HepG2 (cell line): ENCODE data around the gene CCND1. TPM values are rescaled to one million over a fixed set of nuclear protein-coding genes. Genes with fewer than 3 reads are reported as not detected.

Experiments
- ARNT2 ChIP-seq: sonication (generic); formaldehyde crosslinking; IDR thresholded peaks from 2 replicates; pipeline ENCODE4 v1.8.0; 2022; ENCODE audit warnings: mild to moderate bottlenecking, low read depth, missing genetic modification reagents, moderate library complexity
- BORCS8-MEF2B ChIP-seq: sonication (generic); formaldehyde crosslinking; IDR thresholded peaks from 2 replicates; pipeline ENCODE4 v1.8.0; 2022; ENCODE audit warnings: mild to moderate bottlenecking, missing genetic modification reagents
- CREB3 ChIP-seq: sonication (generic); formaldehyde crosslinking; IDR thresholded peaks from 2 replicates; pipeline ENCODE4 v1.5.0; 2020; ENCODE audit warnings: missing genetic modification reagents
- IKZF4 ChIP-seq: sonication (generic); formaldehyde crosslinking; IDR thresholded peaks from 2 replicates; pipeline ENCODE4 v1.5.1; 2020; ENCODE audit warnings: borderline replicate concordance, mild to moderate bottlenecking, low read depth, missing genetic modification reagents; ENCODE audit errors: not compliant biosample characterization
- JDP2 ChIP-seq: sonication (generic); formaldehyde crosslinking; IDR thresholded peaks from 2 replicates; pipeline ENCODE4 v1.8.1; 2022; ENCODE audit warnings: missing genetic modification reagents, borderline replicate concordance
- MLLT10 ChIP-seq: sonication (generic); formaldehyde crosslinking; IDR thresholded peaks from 2 replicates; pipeline ENCODE4 v1.4.0; 2020; ENCODE audit warnings: missing genetic modification reagents
- PAX8 ChIP-seq: sonication (generic); formaldehyde crosslinking; IDR thresholded peaks from 2 replicates; pipeline ENCODE4 v1.8.0; 2022; ENCODE audit warnings: mild to moderate bottlenecking, missing genetic modification reagents, borderline replicate concordance
- RAD51 ChIP-seq: fragments of 450-650 bp; IDR thresholded peaks from 2 replicates; pipeline ENCODE4 v1.6.1; 2016; ENCODE audit warnings: borderline replicate concordance
- RFX1 ChIP-seq: fragments of 450-650 bp; IDR thresholded peaks from 2 replicates; pipeline ENCODE4 v1.6.1; 2017
- SAFB2 ChIP-seq: sonication (generic); formaldehyde crosslinking; IDR thresholded peaks from 2 replicates; pipeline ENCODE4 v1.5.1; 2020; ENCODE audit warnings: missing genetic modification reagents, low read depth, mild to moderate bottlenecking, borderline replicate concordance
- TCF12 ChIP-seq, 2 experiments: fragments of 450-650 bp in 1 of 2; sonication (generic) in 1 of 2; formaldehyde crosslinking in 1 of 2; IDR thresholded peaks; 2 replicates each; pipeline versions ENCODE4 v1.6.1 to v1.8.0; 2017 to 2022; ENCODE audit warnings: antibody characterized with exemption in 1 of 2, mild to moderate bottlenecking in 1 of 2, missing genetic modification reagents in 1 of 2, moderate library complexity in 1 of 2
- TEAD3 ChIP-seq: optimal IDR thresholded peaks from 2 replicates; pipeline ENCODE3; 2016; ENCODE audit warnings: borderline replicate concordance
- ZNF230 ChIP-seq: sonication (generic); formaldehyde crosslinking; IDR thresholded peaks from 2 replicates; pipeline ENCODE4 v1.4.0; 2020; ENCODE audit warnings: mild to moderate bottlenecking, missing genetic modification reagents
- ZNF274 ChIP-seq: sonication (generic); formaldehyde crosslinking; IDR thresholded peaks from 2 replicates; pipeline ENCODE4 v1.5.1; 2020; ENCODE audit warnings: mild to moderate bottlenecking, missing genetic modification reagents
- ZNF546 ChIP-seq: sonication (generic); formaldehyde crosslinking; conservative IDR thresholded peaks from 2 replicates; pipeline ENCODE4 v1.8.1; 2023; ENCODE audit warnings: mild to moderate bottlenecking, missing genetic modification reagents
- ZNF574 ChIP-seq: sonication (generic); formaldehyde crosslinking; IDR thresholded peaks from 2 replicates; pipeline ENCODE4 v1.4.0; 2020; ENCODE audit warnings: missing genetic modification reagents
- ZNF737 ChIP-seq: sonication (generic); formaldehyde crosslinking; IDR thresholded peaks from 2 replicates; pipeline ENCODE4 v1.5.0; 2020; ENCODE audit warnings: missing genetic modification reagents, mild to moderate bottlenecking, borderline replicate concordance
- polyA plus RNA-seq, 8 experiments: library from polyadenylated mRNA; depleted of rRNA in 3 of 8; stranded (reverse) in 7 of 8; unstranded in 1 of 8; fragments of >200 nt; fragmentation: Illumina TruSeq in 4 of 8; extraction: Trizol in 4 of 8; gene quantifications; 2 replicates each; pipeline versions ENCODE4 v1.2.1 to v1.2.3, GENCODE V29; 2011 to 2016; ENCODE audit warnings: low read depth in 4 of 8, missing spikeins in 1 of 8, mixed read lengths in 1 of 8; ENCODE audit not compliant: insufficient read depth in 1 of 8
- total RNA-seq, 5 experiments: library from RNA; depleted of rRNA; stranded (reverse); fragments of >200 nt; fragmentation: Illumina TruSeq; extraction: Trizol; gene quantifications; 2 replicates each; pipeline ENCODE4 v1.2.3, GENCODE V29; 2016; ENCODE audit warnings: low read depth in 1 of 5
- TF ChIP-seq, protein P1 (sequence below): IDR thresholded peaks from 2 replicates; pipeline ENCODE4 v1.6.1; 2012; ENCODE audit warnings: low read depth, low read length, improper control_type of control experiment
- TF ChIP-seq, protein P2 (sequence below): sonication (generic); formaldehyde crosslinking; IDR thresholded peaks from 2 replicates; pipeline ENCODE4 v1.5.1; 2020; ENCODE audit warnings: missing genetic modification reagents, mild to moderate bottlenecking, borderline replicate concordance
- TF ChIP-seq, protein P3 (sequence below): sonication (generic); formaldehyde crosslinking; IDR thresholded peaks from 2 replicates; pipeline ENCODE4 v1.8.0; 2023; ENCODE audit warnings: mild to moderate bottlenecking, missing genetic modification reagents

CCND1 gene
- total and polyA plus RNA-seq, 2 of the 13 experiments (the other 11 are each of a cell fraction or from before 2014, with no cell fraction given): 107 to 136 TPM

DNA sequence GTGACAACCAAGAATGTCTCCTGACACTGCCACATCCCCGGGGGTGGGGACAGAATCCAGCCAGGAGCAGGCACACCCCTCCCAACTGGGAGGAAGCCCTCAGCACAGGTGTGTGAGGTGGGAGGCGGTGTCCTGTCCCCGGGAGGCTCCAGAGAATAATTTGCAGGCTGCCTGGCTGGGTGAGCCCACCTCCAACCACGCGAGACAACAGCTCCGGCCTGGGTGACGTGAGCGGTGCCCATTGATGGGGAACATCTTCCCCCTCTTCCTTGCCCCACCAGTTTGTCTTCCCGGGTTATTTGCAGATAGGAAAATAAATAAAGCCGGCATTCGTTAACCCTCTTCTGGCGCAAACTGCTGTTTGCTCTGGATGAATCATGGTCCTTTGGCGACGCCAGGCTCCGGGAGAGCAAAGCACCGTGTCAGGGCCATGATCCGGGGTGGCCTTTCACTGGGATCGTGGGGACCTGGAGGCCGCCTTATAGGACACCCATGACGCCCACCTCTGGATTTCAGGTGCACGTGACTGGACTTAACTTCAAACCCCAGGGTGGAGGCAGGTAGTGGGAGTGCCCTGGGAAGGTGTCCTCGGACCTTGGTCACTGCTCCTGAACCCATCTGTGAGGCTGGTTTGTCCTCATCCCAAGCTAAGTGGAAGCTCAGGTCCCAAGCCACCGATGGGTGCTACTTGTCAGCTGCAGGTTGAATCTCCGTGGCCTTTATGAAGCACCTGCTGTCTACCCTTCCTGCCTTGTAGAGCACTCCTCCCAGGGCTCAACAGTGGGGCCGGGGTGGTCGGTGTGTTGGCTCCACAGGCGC lies 13.9 kb downstream of the CCND1 start (continued):
- no peak for TF ChIP-seq ZNF737
- TF ChIP-seq JDP2 (CRISPR knock-in tag): no peak
- TF ChIP-seq, protein P1, sequence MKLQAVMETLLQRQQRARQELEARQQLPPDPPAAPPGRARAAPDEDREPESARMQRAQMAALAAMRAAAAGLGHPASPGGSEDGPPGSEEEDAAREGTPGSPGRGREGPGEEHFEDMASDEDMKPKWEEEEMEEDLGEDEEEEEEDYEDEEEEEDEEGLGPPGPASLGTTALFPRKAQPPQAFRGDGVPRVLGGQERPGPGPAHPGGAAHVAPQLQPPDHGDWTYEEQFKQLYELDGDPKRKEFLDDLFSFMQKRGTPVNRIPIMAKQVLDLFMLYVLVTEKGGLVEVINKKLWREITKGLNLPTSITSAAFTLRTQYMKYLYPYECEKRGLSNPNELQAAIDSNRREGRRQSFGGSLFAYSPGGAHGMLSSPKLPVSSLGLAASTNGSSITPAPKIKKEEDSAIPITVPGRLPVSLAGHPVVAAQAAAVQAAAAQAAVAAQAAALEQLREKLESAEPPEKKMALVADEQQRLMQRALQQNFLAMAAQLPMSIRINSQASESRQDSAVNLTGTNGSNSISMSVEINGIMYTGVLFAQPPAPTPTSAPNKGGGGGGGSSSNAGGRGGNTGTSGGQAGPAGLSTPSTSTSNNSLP: peak; percentile 65; the same call in 1 of the 2 replicates
- TF ChIP-seq RFX1: no peak
- peak; percentile 63; the same call in 1 of the 2 replicates for TF ChIP-seq ZNF274 (CRISPR knock-in tag)
- no peak for TF ChIP-seq CREB3 (CRISPR knock-in tag)
- peak; percentile 30; the same call in 1 of the 2 replicates for TF ChIP-seq BORCS8-MEF2B (CRISPR knock-in tag)
- TF ChIP-seq RAD51: no peak
- TF ChIP-seq, protein P2, sequence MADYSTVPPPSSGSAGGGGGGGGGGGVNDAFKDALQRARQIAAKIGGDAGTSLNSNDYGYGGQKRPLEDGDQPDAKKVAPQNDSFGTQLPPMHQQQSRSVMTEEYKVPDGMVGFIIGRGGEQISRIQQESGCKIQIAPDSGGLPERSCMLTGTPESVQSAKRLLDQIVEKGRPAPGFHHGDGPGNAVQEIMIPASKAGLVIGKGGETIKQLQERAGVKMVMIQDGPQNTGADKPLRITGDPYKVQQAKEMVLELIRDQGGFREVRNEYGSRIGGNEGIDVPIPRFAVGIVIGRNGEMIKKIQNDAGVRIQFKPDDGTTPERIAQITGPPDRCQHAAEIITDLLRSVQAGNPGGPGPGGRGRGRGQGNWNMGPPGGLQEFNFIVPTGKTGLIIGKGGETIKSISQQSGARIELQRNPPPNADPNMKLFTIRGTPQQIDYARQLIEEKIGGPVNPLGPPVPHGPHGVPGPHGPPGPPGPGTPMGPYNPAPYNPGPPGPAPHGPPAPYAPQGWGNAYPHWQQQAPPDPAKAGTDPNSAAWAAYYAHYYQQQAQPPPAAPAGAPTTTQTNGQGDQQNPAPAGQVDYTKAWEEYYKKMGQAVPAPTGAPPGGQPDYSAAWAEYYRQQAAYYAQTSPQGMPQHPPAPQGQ (CRISPR knock-in tag): 0 out of 2 replicates have a peak, but pooled peaks have one; percentile 13
- TF ChIP-seq, protein P3, sequence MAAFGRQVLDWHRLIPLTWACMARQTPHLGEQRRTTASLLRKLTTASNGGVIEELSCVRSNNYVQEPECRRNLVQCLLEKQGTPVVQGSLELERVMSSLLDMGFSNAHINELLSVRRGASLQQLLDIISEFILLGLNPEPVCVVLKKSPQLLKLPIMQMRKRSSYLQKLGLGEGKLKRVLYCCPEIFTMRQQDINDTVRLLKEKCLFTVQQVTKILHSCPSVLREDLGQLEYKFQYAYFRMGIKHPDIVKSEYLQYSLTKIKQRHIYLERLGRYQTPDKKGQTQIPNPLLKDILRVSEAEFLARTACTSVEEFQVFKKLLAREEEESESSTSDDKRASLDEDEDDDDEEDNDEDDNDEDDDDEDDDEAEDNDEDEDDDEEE: no peak
- TF ChIP-seq IKZF4: no peak
- no peak for TF ChIP-seq PAX8 (CRISPR knock-in tag)
- no peak for TF ChIP-seq TCF12 (IDR thresholded peaks at IDR 0.05)
- TF ChIP-seq TCF12 (CRISPR knock-in tag; IDR thresholded peaks at IDR 0.05): 0 out of 2 replicates have a peak, but pooled peaks have one; percentile 59
- no peak for TF ChIP-seq MLLT10
- no peak for TF ChIP-seq ZNF230
- peak; percentile 70 for TF ChIP-seq TEAD3
- peak; percentile 66 for TF ChIP-seq ZNF574 (CRISPR knock-in tag)
- no peak for TF ChIP-seq SAFB2 (CRISPR knock-in tag)
- TF ChIP-seq ZNF546: no peak; the same call in 1 of the 2 replicates
- peak; percentile 36; the same call in 1 of the 2 replicates for TF ChIP-seq ARNT2 (CRISPR knock-in tag)
